ENCODE measurements around the gene OSGIN1. TPM values are rescaled to one million over a fixed set of nuclear protein-coding genes. Genes with fewer than 3 reads are reported as not detected.

The OSGIN1 gene
- total RNA-seq, 1 donor from 2014 or later, result 4.0 TPM

- H3K36me3 Mint-ChIP-seq, result no peaks in the 10 kb centered on the region
- peak; percentile 87 for DNase-seq (ENCODE audit: extremely low spot score, unreplicated experiment)
- no peaks in the 10 kb centered on the region for H3K27me3 Mint-ChIP-seq
- H3K9me3 Mint-ChIP-seq, result no peaks in the 10 kb centered on the region
- no peak overlapping the region for H3K4me3 Mint-ChIP-seq
- peak; percentile 94 for TF ChIP-seq CTCF (conservative IDR thresholded peaks at IDR 0.05)
- H3K27ac Mint-ChIP-seq, result no peak overlapping the region
- peaks cover 9% of the 10 kb centered on the region for H3K4me1 Mint-ChIP-seq (ENCODE audit: unreplicated experiment)
Observed at GRCh38 chr16:83956336-83957289, 3.6 kb downstream of the OSGIN1 start.

DNA sequence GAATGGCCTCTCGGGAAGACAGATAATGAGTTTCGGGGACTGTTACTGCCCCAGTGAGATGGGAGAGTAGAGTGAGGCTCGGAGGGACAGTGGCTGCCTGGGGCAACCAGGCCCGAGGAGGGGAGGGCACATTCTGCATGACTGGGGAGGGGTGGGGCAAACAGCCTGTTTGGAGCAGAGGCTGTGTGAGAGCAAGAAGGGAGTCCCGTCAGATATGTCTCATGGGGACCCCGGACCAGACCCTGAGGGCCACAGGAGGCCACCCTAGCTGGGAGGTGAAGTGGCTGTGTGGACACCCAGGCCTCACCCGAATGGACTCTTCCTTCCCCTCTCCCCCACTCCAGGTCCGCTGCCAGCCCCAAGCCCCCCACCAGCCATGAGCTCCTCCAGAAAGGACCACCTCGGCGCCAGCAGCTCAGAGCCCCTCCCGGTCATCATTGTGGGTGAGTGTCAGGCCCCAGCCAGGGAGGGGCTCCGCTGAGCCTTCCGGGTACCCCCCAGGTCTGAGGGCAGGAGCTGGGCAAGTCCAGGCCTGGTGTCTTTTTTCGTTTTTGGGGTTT is 4.3 kb downstream of the OSGIN1 start:
- DNase-seq (ENCODE audit: extremely low spot score, unreplicated experiment), result no peak
- no peak for TF ChIP-seq CTCF (conservative IDR thresholded peaks at IDR 0.05)
- no peaks in the 10 kb centered on the region for H3K27me3 Mint-ChIP-seq
- no peak overlapping the region for H3K27ac Mint-ChIP-seq
- peaks cover 9% of the 10 kb centered on the region for H3K4me1 Mint-ChIP-seq (ENCODE audit: unreplicated experiment)
- H3K36me3 Mint-ChIP-seq, result no peaks in the 10 kb centered on the region
- no peaks in the 10 kb centered on the region for H3K9me3 Mint-ChIP-seq
- H3K4me3 Mint-ChIP-seq, result no peak overlapping the region

GRCh38 chr16:83958137-83958845 is 5.3 kb downstream of the OSGIN1 start:
- DNase-seq (ENCODE audit: extremely low spot score, unreplicated experiment), result no peak
- peaks cover 9% of the 10 kb centered on the region for H3K4me1 Mint-ChIP-seq (ENCODE audit: unreplicated experiment)
- no peak overlapping the region for H3K27ac Mint-ChIP-seq
- H3K9me3 Mint-ChIP-seq, result no peaks in the 10 kb centered on the region
- no peak for TF ChIP-seq CTCF (conservative IDR thresholded peaks at IDR 0.05)
- no peaks in the 10 kb centered on the region for H3K36me3 Mint-ChIP-seq
- no peak overlapping the region for H3K4me3 Mint-ChIP-seq
- H3K27me3 Mint-ChIP-seq, result no peaks in the 10 kb centered on the region

DNA sequence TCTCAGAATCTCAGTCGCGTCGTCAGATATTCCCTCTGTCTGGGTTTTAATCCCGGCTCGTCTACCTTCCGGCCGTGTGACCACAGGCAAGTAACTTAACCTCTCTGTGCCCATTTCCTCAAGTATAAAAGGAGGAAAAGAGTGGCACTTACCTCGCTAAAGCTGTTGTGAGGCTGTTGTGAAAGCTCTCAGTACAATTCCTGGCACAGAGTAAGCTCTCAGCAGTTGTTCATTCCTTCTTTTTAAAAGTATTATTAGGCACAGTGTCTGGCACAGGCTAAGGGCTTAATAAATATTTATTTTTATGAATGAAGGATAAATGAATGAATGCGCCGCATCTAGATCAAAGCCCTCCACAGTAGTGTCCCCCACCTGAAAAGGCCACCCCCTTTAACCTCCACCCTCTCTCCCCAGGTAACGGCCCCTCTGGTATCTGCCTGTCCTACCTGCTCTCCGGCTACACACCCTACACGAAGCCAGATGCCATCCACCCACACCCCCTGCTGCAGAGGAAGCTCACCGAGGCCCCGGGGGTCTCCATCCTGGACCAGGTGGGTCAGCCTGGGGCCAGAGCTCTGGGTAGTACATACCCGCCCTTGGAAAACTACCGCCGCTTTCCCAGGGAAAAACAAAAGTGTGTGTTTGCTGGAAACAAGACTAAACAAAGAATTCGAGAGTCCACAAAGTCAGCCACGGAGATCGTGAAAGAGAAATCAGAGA is 6.0 kb downstream of the OSGIN1 start:
- H3K9me3 Mint-ChIP-seq, result no peaks in the 10 kb centered on the region
- H3K36me3 Mint-ChIP-seq, result no peaks in the 10 kb centered on the region
- no peak overlapping the region for H3K27ac Mint-ChIP-seq
- H3K27me3 Mint-ChIP-seq, result no peaks in the 10 kb centered on the region
- no peak for TF ChIP-seq CTCF (conservative IDR thresholded peaks at IDR 0.05)
- no peak overlapping the region for H3K4me3 Mint-ChIP-seq
- no peak for DNase-seq (ENCODE audit: extremely low spot score, unreplicated experiment)
- H3K4me1 Mint-ChIP-seq (ENCODE audit: unreplicated experiment), result peaks cover 7% of the 10 kb centered on the region

GRCh38 chr16:83959656-83960434 is 6.8 kb downstream of the OSGIN1 start:
- Mint-ChIP-seq H3K4me3 (no peak overlapping the region), H3K36me3 (no peaks in the 10 kb centered on the region), H3K27ac (no peak overlapping the region), H3K9me3 (no peaks in the 10 kb centered on the region), H3K27me3 (no peaks in the 10 kb centered on the region), H3K4me1 (ENCODE audit: unreplicated experiment) (no peaks in the 10 kb centered on the region)
- DNase-seq (ENCODE audit: extremely low spot score, unreplicated experiment), result no peak
- no peak for TF ChIP-seq CTCF (conservative IDR thresholded peaks at IDR 0.05)
